AG09309 (cell line): ENCODE measurements around the gene DNM3.

Source experiments
- DNase-seq: peaks from one replicate; pipeline ENCODE4 v3.0.0-alpha.2; 2010; ENCODE audit warnings: low read depth
- H3K4me3 ChIP-seq: 2 replicates; pipeline ENCODE4 v1.5.1; 2011; ENCODE audit warnings: mild to moderate bottlenecking, low read depth, low read length, moderate library complexity; ENCODE audit not compliant: control insufficient read depth
- CTCF ChIP-seq: IDR thresholded peaks from 2 replicates; pipeline ENCODE4 v1.5.1; 2011; ENCODE audit warnings: mild to moderate bottlenecking, low read depth, low read length, inconsistent platforms; ENCODE audit not compliant: insufficient read depth, control insufficient read depth; ENCODE audit errors: missing control alignments

DNM3 gene

GRCh38 chr1:171872430-171872829 is 31.1 kb downstream of the DNM3 start:
- DNase-seq = no peak
- no peak overlapping the region for H3K4me3 ChIP-seq
- no peak for TF ChIP-seq CTCF

GRCh38 chr1:171873664-171874063 is 32.4 kb downstream of the DNM3 start:
- no peak overlapping the region for H3K4me3 ChIP-seq
- TF ChIP-seq CTCF = no peak
- DNase-seq = no peak

GRCh38 chr1:171877701-171878100 is 36.4 kb downstream of the DNM3 start:
- no peak overlapping the region for H3K4me3 ChIP-seq
- DNase-seq = no peak
- no peak for TF ChIP-seq CTCF

GRCh38 chr1:171879556-171879955 is 38.3 kb downstream of the DNM3 start:
- H3K4me3 ChIP-seq = no peak overlapping the region
- DNase-seq = no peak
- TF ChIP-seq CTCF = no peak

GRCh38 chr1:171881442-171881841 is 40.1 kb downstream of the DNM3 start:
- no peak overlapping the region for H3K4me3 ChIP-seq
- no peak for TF ChIP-seq CTCF

GRCh38 chr1:171883849-171884248 is 42.6 kb downstream of the DNM3 start:
- H3K4me3 ChIP-seq = no peak overlapping the region
- TF ChIP-seq CTCF = no peak
- DNase-seq = no peak

More at GRCh38 chr1:171881442-171881841, 40.1 kb downstream of the DNM3 start:
- DNase-seq = no peak

GRCh38 chr1:171884475-171884874 is 43.2 kb downstream of the DNM3 start:
- no peak for TF ChIP-seq CTCF
- DNase-seq = no peak
- H3K4me3 ChIP-seq = no peak overlapping the region
